WI38 (cell line): Measurements from ENCODE around the gene MRTFA.

Experiments used
- H3K4me3 ChIP-seq: 2 replicates; pipeline ENCODE4 v1.5.1; 2011; ENCODE audit warnings: low read depth, mild to moderate bottlenecking, control low read depth, low read length
- TF ChIP-seq, protein P1 (sequence below): IDR thresholded peaks from 2 replicates; pipeline ENCODE4 v1.5.1; 2012; ENCODE audit warnings: low read depth, mild to moderate bottlenecking, control low read depth, low read length

MRTFA gene

DNA sequence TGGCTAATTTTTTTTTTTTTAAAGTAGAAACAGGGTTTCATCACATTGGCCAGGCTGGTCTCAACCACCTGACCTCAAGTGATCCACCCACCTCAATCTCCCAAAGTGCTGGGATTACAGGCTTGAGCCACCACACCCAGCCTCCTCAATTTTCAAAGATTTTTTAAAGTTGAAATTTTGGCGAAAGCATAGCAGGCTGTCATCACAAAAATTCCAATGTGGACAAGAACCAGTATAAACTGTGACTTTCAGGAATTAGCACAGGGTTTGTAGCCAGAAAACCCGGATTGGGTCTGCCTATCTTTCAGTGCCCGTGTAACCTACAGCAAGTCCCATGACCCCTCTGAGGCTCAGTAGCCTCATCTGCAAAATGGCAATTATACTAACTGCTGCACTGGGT lies 185.9 kb downstream of the MRTFA start:
- no peak overlapping the region for H3K4me3 ChIP-seq
- TF ChIP-seq, protein P1, sequence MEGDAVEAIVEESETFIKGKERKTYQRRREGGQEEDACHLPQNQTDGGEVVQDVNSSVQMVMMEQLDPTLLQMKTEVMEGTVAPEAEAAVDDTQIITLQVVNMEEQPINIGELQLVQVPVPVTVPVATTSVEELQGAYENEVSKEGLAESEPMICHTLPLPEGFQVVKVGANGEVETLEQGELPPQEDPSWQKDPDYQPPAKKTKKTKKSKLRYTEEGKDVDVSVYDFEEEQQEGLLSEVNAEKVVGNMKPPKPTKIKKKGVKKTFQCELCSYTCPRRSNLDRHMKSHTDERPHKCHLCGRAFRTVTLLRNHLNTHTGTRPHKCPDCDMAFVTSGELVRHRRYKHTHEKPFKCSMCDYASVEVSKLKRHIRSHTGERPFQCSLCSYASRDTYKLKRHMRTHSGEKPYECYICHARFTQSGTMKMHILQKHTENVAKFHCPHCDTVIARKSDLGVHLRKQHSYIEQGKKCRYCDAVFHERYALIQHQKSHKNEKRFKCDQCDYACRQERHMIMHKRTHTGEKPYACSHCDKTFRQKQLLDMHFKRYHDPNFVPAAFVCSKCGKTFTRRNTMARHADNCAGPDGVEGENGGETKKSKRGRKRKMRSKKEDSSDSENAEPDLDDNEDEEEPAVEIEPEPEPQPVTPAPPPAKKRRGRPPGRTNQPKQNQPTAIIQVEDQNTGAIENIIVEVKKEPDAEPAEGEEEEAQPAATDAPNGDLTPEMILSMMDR, result no peak

DNA sequence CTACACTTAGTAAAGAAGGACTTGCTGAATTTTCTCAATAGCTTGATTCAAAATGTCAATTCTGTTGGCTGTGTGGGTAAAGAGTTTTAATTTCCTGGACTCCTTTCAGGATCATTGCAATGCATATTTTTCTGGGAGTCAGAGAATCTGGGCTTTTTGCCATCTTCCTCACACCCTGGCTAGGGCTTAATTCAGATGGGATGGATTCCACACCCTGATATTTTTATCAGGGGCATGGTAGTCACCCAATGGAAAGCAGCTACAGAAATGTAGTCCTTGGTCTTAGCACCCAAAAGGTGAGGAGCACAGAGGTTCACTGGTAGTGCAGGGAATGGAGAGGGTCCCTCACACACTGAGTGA lies 186.9 kb downstream of the MRTFA start:
- no peak overlapping the region for H3K4me3 ChIP-seq
- TF ChIP-seq, protein P1, result no peak

- H3K4me3 ChIP-seq, result no peak overlapping the region
- TF ChIP-seq, protein P1, result no peak
Observed at GRCh38 chr22:40446203-40446602, 190.3 kb downstream of the MRTFA start.

DNA sequence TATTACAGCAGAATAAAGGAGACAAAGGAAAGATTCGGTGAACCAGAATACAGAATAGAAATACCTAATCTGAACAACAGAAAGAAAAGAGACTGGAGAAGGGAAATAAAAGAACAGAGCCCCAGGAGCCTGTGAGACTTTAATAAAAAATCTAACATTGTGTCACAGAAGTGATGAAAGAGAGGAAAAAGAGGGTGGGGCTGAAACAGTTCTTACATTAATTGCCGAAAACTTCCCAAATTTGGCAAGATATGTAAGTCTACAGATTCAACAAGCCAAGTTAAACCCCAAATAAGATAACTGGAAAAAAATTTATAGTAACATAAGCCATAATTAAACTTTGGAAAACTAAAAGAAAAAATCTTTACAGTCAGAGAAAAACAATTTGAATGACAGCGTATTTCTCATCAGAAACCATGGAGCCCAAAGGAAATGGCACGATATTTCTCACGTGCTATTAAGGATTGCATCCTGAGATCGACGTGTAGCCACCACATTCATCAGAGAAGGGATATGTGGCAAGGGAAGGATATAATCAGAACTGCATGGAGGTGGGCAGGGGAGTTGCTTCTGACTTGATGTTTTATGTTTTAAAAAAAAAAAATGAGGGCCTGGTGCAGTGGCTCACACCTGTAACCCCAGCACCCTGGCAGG lies 192.2 kb downstream of the MRTFA start:
- TF ChIP-seq, protein P1, result no peak
- H3K4me3 ChIP-seq, result no peak overlapping the region

DNA sequence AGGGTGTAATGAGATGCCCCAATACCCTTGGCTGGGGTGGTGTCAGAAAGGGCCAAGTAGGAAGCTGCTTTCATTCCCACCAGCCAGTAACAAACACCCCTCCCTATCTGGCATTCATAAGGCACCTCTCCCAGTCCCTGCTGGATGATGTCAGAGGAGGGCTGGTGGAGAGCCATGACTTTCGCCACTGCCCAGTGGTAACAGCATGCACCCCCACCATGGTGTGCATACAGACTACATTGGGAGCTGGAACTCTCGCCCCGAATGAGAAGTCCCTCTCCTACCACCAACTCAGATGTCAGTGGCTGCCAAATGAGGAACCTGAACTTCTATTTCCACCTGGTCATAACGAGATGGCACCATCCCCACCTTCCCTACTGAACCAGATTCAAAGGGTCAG lies 192.8 kb downstream of the MRTFA start:
- TF ChIP-seq, protein P1, result no peak
- H3K4me3 ChIP-seq, result no peak overlapping the region

- TF ChIP-seq, protein P1, result no peak
Observed at GRCh38 chr22:40441761-40442390, 194.6 kb downstream of the MRTFA start.

More at GRCh38 chr22:40441761-40442390, 194.6 kb downstream of the MRTFA start:
- H3K4me3 ChIP-seq, result no peak overlapping the region
